GM12875 (cell line): Measurements from ENCODE around the gene RCL1.
A peak's percentile ranks its signal among the peaks of the same experiment; 100 is the strongest.
"Not testable (repeated sequence)": the region's sequence is repeated elsewhere in the genome, so short reads cannot be mapped to it uniquely, and the experiment has no call there.

Source experiments
- H3K4me3 ChIP-seq: one replicate; pipeline ENCODE4 v1.5.1; 2011; ENCODE audit warnings: low read depth, low read length, control low read depth
- CTCF ChIP-seq: IDR thresholded peaks from 2 replicates; pipeline ENCODE4 v1.5.1; 2011; ENCODE audit warnings: low read depth, mild to moderate bottlenecking, control low read depth, inconsistent platforms, low read length, moderate library complexity, borderline replicate concordance; ENCODE audit not compliant: insufficient read depth

The RCL1 gene

GRCh38 chr9:4792572-4793458 lies at the start of gene RCL1:
Gene RCL1, plus strand, starts transcription at chr9:4792944. Its CDS starts 148 bp downstream, at chr9:4793092.
- no peak for TF ChIP-seq CTCF
- peak within 1 kb of the TSS; percentile 86 for H3K4me3 ChIP-seq

GRCh38 chr9:4743131-4743875 lies 49.4 kb upstream of the RCL1 start:
- no peak overlapping the region for H3K4me3 ChIP-seq
- TF ChIP-seq CTCF: no peak

GRCh38 chr9:4746278-4747030 lies 46.3 kb upstream of the RCL1 start:
- no peak overlapping the region for H3K4me3 ChIP-seq
- TF ChIP-seq CTCF: no peak

- TF ChIP-seq CTCF: no peak
- no peak overlapping the region for H3K4me3 ChIP-seq
Observed at GRCh38 chr9:4748612-4749011, 44.1 kb upstream of the RCL1 start.

GRCh38 chr9:4750023-4750673 lies 42.6 kb upstream of the RCL1 start:
- no peak overlapping the region for H3K4me3 ChIP-seq
- peak; percentile 38; the same call in 1 of the 2 replicates for TF ChIP-seq CTCF

GRCh38 chr9:4754530-4754929 lies 38.2 kb upstream of the RCL1 start:
- H3K4me3 ChIP-seq: not testable (repeated sequence)
